Lower leg skin (tissue), 4 donors: ENCODE measurements around the gene FBXO22. TPM values are rescaled to one million over a fixed set of nuclear protein-coding genes. Genes with fewer than 3 reads are reported as not detected.
"Not testable (repeated sequence)": the region's sequence is repeated elsewhere in the genome, so short reads cannot be mapped to it uniquely, and the experiment has no call there.

Experiments
- DNase-seq, 2 donors: peaks; one replicate each; pipeline ENCODE4 v3.0.0-alpha.2; 2019; ENCODE audit warnings: low spot score in 2 of 2
- H3K4me3 ChIP-seq: fragments of 200-600 bp; sonication (generic); 2 replicates; pipeline ENCODE4 v1.5.1; 2017; ENCODE audit warnings: mild to moderate bottlenecking, low read depth; ENCODE audit not compliant: poor library complexity, severe bottlenecking
- CTCF ChIP-seq, 3 donors: fragments of 450-650 bp; IDR thresholded peaks; one replicate each; pipeline ENCODE4 v1.5.1; 2016; ENCODE audit warnings: antibody characterized with exemption in 3 of 3, mild to moderate bottlenecking in 3 of 3, moderate library complexity in 2 of 3
- POLR2A ChIP-seq, 2 donors: fragments of 450-650 bp; IDR thresholded peaks; one replicate each; pipeline ENCODE4 v1.6.1; 2016 to 2017; ENCODE audit warnings: antibody characterized with exemption in 2 of 2, mild to moderate bottlenecking in 1 of 2, moderate library complexity in 1 of 2
- WGBS, 2 donors: methylation state at CpG; one replicate each; pipeline ENCODE4 v1.1.5; 2018; 5-methylcytosine and 5-hydroxymethylcytosine counted together
- intact Hi-C: fragments of 100-400 bp; cut with DNase I; formaldehyde crosslinking; loops from one replicate; pipeline ENCODE4 v1.15.0; 2023; ENCODE audit warnings: low total_unique reads
- total RNA-seq, 4 donors: library from RNA; depleted of rRNA; stranded (reverse); fragments of >200 nt; gene quantifications; one replicate each; pipeline ENCODE4 v1.1.0, GENCODE V29; 2016

Gene FBXO22
- total RNA-seq, 4 donors from 2014 or later = 17.4 to 25.3 (median 21.6) TPM

- intact Hi-C loops = no loop called here
- no peak for DNase-seq
- TF ChIP-seq CTCF (IDR thresholded peaks at IDR 0.05) = no peak
- no peak for TF ChIP-seq POLR2A (IDR thresholded peaks at IDR 0.05)
- H3K4me3 ChIP-seq = no peak overlapping the region
- 73 to 76% methylated on average over 5 of the region's 5 CpGs for WGBS, 2 donors
Observed at GRCh38 chr15:75905231-75905630, 1.6 kb downstream of the FBXO22 start.

GRCh38 chr15:75910355-75910754 is 6.7 kb downstream of the FBXO22 start:
- intact Hi-C loops, DNase-seq, H3K4me3 ChIP-seq: not testable (repeated sequence)
- WGBS, 2 donors = 81 to 90% methylated on average over 3 of the region's 3 CpGs

- intact Hi-C loops = no loop called here
- 93 to 96% methylated on average over 1 of the region's 1 CpG for WGBS, 2 donors
- TF ChIP-seq CTCF (IDR thresholded peaks at IDR 0.05) (no peak), POLR2A (IDR thresholded peaks at IDR 0.05) (no peak)
- DNase-seq = no peak
- H3K4me3 ChIP-seq = no peak overlapping the region
Observed at GRCh38 chr15:75916978-75917377, 13.3 kb downstream of the FBXO22 start.

- 92 to 94% methylated on average over 1 of the region's 1 CpG for WGBS, 2 donors
- intact Hi-C loops = no loop called here
Observed at GRCh38 chr15:75918135-75918534, 14.5 kb downstream of the FBXO22 start.

GRCh38 chr15:75920079-75920478 is 16.4 kb downstream of the FBXO22 start:
- WGBS, 2 donors = 93 to 96% methylated on average over 1 of the region's 1 CpG
- TF ChIP-seq CTCF (IDR thresholded peaks at IDR 0.05) = no peak
- no peak for TF ChIP-seq POLR2A (IDR thresholded peaks at IDR 0.05)
- intact Hi-C loops = no loop called here
- H3K4me3 ChIP-seq = no peak overlapping the region
- no peak for DNase-seq

More at GRCh38 chr15:75918135-75918534, 14.5 kb downstream of the FBXO22 start:
- TF ChIP-seq POLR2A (IDR thresholded peaks at IDR 0.05) (no peak), CTCF (IDR thresholded peaks at IDR 0.05) (no peak)
- no peak for DNase-seq
- H3K4me3 ChIP-seq = no peak overlapping the region

GRCh38 chr15:75921732-75922703 is 18.3 kb downstream of the FBXO22 start:
- no peak for TF ChIP-seq CTCF (IDR thresholded peaks at IDR 0.05)
- TF ChIP-seq POLR2A (IDR thresholded peaks at IDR 0.05) = no peak

More at GRCh38 chr15:75921732-75922703, 18.3 kb downstream of the FBXO22 start:
- WGBS, 2 donors = 56 to 59% methylated on average over 9 of the region's 9 CpGs
- peak in 1 of 2 donors; percentile 68 for DNase-seq
- intact Hi-C loops = no loop called here
- H3K4me3 ChIP-seq = no peak overlapping the region
